HepG2 (cell line): ENCODE data around the gene ARHGEF16. TPM values are rescaled to one million over a fixed set of nuclear protein-coding genes. Genes with fewer than 3 reads are reported as not detected.

Source experiments
- CENPT ChIP-seq: sonication (generic); formaldehyde crosslinking; IDR thresholded peaks from 2 replicates; pipeline ENCODE4 v1.8.0; 2022; ENCODE audit warnings: low read depth, mild to moderate bottlenecking, moderate library complexity, missing genetic modification reagents
- ELF3 ChIP-seq: IDR thresholded peaks from 2 replicates; pipeline ENCODE4 v1.6.1; 2016; ENCODE audit warnings: missing genetic modification reagents, missing compliant biosample characterization
- HNF4A ChIP-seq: sonication (generic); formaldehyde crosslinking; IDR thresholded peaks from 2 replicates; pipeline ENCODE4 v1.4.0; 2020; ENCODE audit warnings: missing genetic modification reagents
- MEIS1 ChIP-seq: sonication (generic); formaldehyde crosslinking; IDR thresholded peaks from 2 replicates; pipeline ENCODE4 v1.9.0; 2021; ENCODE audit warnings: mild to moderate bottlenecking, missing genetic modification reagents, moderate library complexity, borderline replicate concordance
- NFE2 ChIP-seq: sonication (generic); formaldehyde crosslinking; IDR thresholded peaks from 2 replicates; pipeline ENCODE4 v1.4.0; 2020; ENCODE audit warnings: missing genetic modification reagents
- NPAS2 ChIP-seq: sonication (generic); formaldehyde crosslinking; IDR thresholded peaks from 2 replicates; pipeline ENCODE4 v1.8.0; 2022; ENCODE audit warnings: mild to moderate bottlenecking, missing genetic modification reagents, borderline replicate concordance
- NR1H2 ChIP-seq: sonication (generic); formaldehyde crosslinking; IDR thresholded peaks from 2 replicates; pipeline ENCODE4 v1.8.1; 2022; ENCODE audit warnings: low read depth, missing genetic modification reagents, borderline replicate concordance
- NR2F2 ChIP-seq: IDR thresholded peaks from 2 replicates; pipeline ENCODE4 v1.6.1; 2012; ENCODE audit warnings: low read depth, inconsistent platforms, borderline replicate concordance
- RAD21 ChIP-seq: fragments of 450-650 bp; formaldehyde crosslinking; IDR thresholded peaks from 2 replicates; pipeline ENCODE4 v1.5.0; 2020; ENCODE audit warnings: mild to moderate bottlenecking
- REL ChIP-seq: sonication (generic); formaldehyde crosslinking; conservative IDR thresholded peaks from 2 replicates; pipeline ENCODE4 v1.8.0; 2022; ENCODE audit warnings: mild to moderate bottlenecking, missing genetic modification reagents, moderate library complexity
- SOX5 ChIP-seq: IDR thresholded peaks from 2 replicates; pipeline ENCODE4 v1.6.1; 2016; ENCODE audit warnings: borderline replicate concordance
- TSC22D2 ChIP-seq: sonication (generic); formaldehyde crosslinking; IDR thresholded peaks from 2 replicates; pipeline ENCODE4 v1.5.1; 2020; ENCODE audit warnings: missing genetic modification reagents, mild to moderate bottlenecking, borderline replicate concordance
- YEATS2 ChIP-seq: sonication (generic); formaldehyde crosslinking; IDR thresholded peaks from 2 replicates; pipeline ENCODE4 v1.4.0; 2020; ENCODE audit warnings: missing genetic modification reagents, borderline replicate concordance
- ZFP41 ChIP-seq: sonication (generic); formaldehyde crosslinking; IDR thresholded peaks from 2 replicates; pipeline ENCODE4 v1.4.0; 2020; ENCODE audit warnings: mild to moderate bottlenecking, missing genetic modification reagents, borderline replicate concordance
- ZNF350 ChIP-seq: sonication (generic); formaldehyde crosslinking; IDR thresholded peaks from 2 replicates; pipeline ENCODE4 v1.4.0; 2020; ENCODE audit warnings: mild to moderate bottlenecking, low read depth, missing genetic modification reagents, borderline replicate concordance
- ZNF354B ChIP-seq: sonication (generic); formaldehyde crosslinking; IDR thresholded peaks from 2 replicates; pipeline ENCODE4 v1.8.0; 2022; ENCODE audit warnings: mild to moderate bottlenecking, missing genetic modification reagents
- ZNF598 ChIP-seq: sonication (generic); formaldehyde crosslinking; IDR thresholded peaks from 2 replicates; pipeline ENCODE4 v1.5.1; 2020; ENCODE audit warnings: mild to moderate bottlenecking, missing genetic modification reagents, borderline replicate concordance
- ZNF768 ChIP-seq: sonication (generic); formaldehyde crosslinking; IDR thresholded peaks from 2 replicates; pipeline ENCODE4 v1.4.0; 2020; ENCODE audit warnings: missing genetic modification reagents
- polyA plus RNA-seq, 8 experiments: library from polyadenylated mRNA; depleted of rRNA in 3 of 8; stranded (reverse) in 7 of 8; unstranded in 1 of 8; fragments of >200 nt; fragmentation: Illumina TruSeq in 4 of 8; extraction: Trizol in 4 of 8; gene quantifications; 2 replicates each; pipeline versions ENCODE4 v1.2.1 to v1.2.3, GENCODE V29; 2011 to 2016; ENCODE audit warnings: low read depth in 4 of 8, missing spikeins in 1 of 8, mixed read lengths in 1 of 8; ENCODE audit not compliant: insufficient read depth in 1 of 8
- total RNA-seq, 5 experiments: library from RNA; depleted of rRNA; stranded (reverse); fragments of >200 nt; fragmentation: Illumina TruSeq; extraction: Trizol; gene quantifications; 2 replicates each; pipeline ENCODE4 v1.2.3, GENCODE V29; 2016; ENCODE audit warnings: low read depth in 1 of 5
- TF ChIP-seq, protein P1 (sequence below): sonication (generic); formaldehyde crosslinking; IDR thresholded peaks from 2 replicates; pipeline ENCODE4 v1.9.0; 2021; ENCODE audit warnings: missing genetic modification reagents, borderline replicate concordance
- TF ChIP-seq, protein P2 (sequence below): sonication (generic); formaldehyde crosslinking; IDR thresholded peaks from 2 replicates; pipeline ENCODE4 v1.4.0; 2020; ENCODE audit warnings: missing genetic modification reagents, low read depth, mild to moderate bottlenecking, borderline replicate concordance
- TF ChIP-seq, protein P3 (sequence below): IDR thresholded peaks from 2 replicates; pipeline ENCODE4 v1.6.1; 2016; ENCODE audit warnings: low read depth
- TF ChIP-seq, protein P4 (sequence below): fragments of 450-650 bp; IDR thresholded peaks from 2 replicates; pipeline ENCODE4 v1.6.1; 2017; ENCODE audit warnings: mild to moderate bottlenecking

ARHGEF16 gene
- total and polyA plus RNA-seq, 2 of the 13 experiments (the other 11 are each of a cell fraction or from before 2014, with no cell fraction given): 20.3 to 39.9 TPM

DNA sequence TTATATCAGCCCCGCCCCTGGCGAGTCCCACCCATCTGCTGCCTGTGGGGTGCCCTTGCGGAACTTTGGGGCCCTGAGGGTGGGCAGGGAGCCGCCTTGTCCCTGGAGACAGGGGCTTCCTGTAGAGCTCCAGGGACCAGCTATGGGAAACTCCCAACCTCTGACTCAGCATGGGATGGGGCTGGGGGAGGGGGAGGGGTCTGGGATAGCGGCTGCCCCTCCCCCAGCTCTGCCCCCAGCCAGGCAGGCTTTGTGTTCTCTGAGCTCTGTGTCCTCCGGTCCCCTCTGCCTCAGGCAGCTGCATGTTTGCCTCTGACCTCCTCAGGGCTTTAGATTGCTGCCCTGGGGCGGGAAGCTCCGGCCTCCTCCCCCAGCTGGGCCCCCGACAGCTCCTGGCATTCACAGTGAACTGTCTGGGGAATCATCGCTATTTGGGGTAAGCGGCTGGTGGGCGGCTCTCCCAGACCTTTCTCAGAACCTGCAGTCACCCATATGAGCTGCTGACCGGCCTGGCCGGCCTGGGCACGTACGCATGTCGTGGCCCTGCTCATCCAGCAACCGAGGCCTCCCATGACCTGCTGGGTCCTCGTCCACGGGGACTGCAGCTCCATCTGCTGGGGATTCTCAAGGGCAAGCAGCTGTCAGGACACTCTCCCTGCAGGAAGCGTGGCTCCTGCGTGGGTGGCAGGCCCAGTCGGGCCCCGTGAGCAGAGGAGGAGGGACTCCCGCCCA is 17.1 kb downstream of the ARHGEF16 start (continued):
- TF ChIP-seq NPAS2 (no peak), NFE2 (no peak), MEIS1 (peak; percentile 80), YEATS2 (peak; percentile 64; the same call in 1 of the 2 replicates), SOX5 (CRISPR knock-in tag) (peak; percentile 53; the same call in 1 of the 2 replicates), TSC22D2 (no peak; the same call in 1 of the 2 replicates), ZNF768 (CRISPR knock-in tag) (peak; percentile 37; the same call in 1 of the 2 replicates), HNF4A (CRISPR knock-in tag) (peak; percentile 80), ZNF354B (CRISPR knock-in tag) (no peak; the same call in 1 of the 2 replicates), ELF3 (CRISPR knock-in tag) (peak; percentile 27), ZFP41 (0 out of 2 replicates have a peak, but pooled peaks have one; percentile 63), CENPT (0 out of 2 replicates have a peak, but pooled peaks have one; percentile 10), RAD21 (CRISPR knock-in tag) (peak; percentile 94), ZNF598 (CRISPR knock-in tag) (0 out of 2 replicates have a peak, but pooled peaks have one; percentile 85), NR2F2 (peak; percentile 63; the same call in 1 of the 2 replicates), REL (0 out of 2 replicates have a peak, but pooled peaks have one; percentile 61), ZNF350 (peak; percentile 89), NR1H2 (CRISPR knock-in tag) (no peak)
- TF ChIP-seq, protein P1, sequence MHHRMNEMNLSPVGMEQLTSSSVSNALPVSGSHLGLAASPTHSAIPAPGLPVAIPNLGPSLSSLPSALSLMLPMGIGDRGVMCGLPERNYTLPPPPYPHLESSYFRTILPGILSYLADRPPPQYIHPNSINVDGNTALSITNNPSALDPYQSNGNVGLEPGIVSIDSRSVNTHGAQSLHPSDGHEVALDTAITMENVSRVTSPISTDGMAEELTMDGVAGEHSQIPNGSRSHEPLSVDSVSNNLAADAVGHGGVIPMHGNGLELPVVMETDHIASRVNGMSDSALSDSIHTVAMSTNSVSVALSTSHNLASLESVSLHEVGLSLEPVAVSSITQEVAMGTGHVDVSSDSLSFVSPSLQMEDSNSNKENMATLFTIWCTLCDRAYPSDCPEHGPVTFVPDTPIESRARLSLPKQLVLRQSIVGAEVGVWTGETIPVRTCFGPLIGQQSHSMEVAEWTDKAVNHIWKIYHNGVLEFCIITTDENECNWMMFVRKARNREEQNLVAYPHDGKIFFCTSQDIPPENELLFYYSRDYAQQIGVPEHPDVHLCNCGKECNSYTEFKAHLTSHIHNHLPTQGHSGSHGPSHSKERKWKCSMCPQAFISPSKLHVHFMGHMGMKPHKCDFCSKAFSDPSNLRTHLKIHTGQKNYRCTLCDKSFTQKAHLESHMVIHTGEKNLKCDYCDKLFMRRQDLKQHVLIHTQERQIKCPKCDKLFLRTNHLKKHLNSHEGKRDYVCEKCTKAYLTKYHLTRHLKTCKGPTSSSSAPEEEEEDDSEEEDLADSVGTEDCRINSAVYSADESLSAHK (CRISPR knock-in tag): no peak
- TF ChIP-seq, protein P2, sequence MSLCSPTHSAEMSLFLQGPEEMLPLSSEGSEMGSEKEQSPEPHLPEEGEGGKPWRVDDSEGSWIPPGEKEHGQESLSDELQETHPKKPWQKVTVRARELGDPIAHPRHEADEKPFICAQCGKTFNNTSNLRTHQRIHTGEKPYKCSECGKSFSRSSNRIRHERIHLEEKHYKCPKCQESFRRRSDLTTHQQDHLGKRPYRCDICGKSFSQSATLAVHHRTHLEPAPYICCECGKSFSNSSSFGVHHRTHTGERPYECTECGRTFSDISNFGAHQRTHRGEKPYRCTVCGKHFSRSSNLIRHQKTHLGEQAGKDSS (CRISPR knock-in tag): peak; percentile 88; the same call in 1 of the 2 replicates
- TF ChIP-seq, protein P3, sequence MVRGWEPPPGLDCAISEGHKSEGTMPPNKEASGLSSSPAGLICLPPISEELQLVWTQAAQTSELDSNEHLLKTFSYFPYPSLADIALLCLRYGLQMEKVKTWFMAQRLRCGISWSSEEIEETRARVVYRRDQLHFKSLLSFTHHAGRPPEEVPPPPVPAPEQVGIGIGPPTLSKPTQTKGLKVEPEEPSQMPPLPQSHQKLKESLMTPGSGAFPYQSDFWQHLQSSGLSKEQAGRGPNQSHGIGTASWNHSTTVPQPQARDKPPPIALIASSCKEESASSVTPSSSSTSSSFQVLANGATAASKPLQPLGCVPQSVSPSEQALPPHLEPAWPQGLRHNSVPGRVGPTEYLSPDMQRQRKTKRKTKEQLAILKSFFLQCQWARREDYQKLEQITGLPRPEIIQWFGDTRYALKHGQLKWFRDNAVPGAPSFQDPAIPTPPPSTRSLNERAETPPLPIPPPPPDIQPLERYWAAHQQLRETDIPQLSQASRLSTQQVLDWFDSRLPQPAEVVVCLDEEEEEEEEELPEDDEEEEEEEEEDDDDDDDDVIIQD (CRISPR knock-in tag): peak; percentile 54; the same call in 1 of the 2 replicates
- TF ChIP-seq, protein P4, sequence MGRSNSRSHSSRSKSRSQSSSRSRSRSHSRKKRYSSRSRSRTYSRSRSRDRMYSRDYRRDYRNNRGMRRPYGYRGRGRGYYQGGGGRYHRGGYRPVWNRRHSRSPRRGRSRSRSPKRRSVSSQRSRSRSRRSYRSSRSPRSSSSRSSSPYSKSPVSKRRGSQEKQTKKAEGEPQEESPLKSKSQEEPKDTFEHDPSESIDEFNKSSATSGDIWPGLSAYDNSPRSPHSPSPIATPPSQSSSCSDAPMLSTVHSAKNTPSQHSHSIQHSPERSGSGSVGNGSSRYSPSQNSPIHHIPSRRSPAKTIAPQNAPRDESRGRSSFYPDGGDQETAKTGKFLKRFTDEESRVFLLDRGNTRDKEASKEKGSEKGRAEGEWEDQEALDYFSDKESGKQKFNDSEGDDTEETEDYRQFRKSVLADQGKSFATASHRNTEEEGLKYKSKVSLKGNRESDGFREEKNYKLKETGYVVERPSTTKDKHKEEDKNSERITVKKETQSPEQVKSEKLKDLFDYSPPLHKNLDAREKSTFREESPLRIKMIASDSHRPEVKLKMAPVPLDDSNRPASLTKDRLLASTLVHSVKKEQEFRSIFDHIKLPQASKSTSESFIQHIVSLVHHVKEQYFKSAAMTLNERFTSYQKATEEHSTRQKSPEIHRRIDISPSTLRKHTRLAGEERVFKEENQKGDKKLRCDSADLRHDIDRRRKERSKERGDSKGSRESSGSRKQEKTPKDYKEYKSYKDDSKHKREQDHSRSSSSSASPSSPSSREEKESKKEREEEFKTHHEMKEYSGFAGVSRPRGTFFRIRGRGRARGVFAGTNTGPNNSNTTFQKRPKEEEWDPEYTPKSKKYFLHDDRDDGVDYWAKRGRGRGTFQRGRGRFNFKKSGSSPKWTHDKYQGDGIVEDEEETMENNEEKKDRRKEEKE: no peak
